HepG2 (cell line): ENCODE results near the gene PJA1. TPM values are rescaled to one million over a fixed set of nuclear protein-coding genes. Genes with fewer than 3 reads are reported as not detected.

Experiments used
- ATAC-seq: fragments of 200-7000 bp; cut with Tn5 transposase; 3 replicates; pipeline ENCODE4 v1.9.1; 2020; ENCODE audit warnings: mild to moderate bottlenecking, moderate library complexity
- BruUV-seq: library from RNA; stranded (reverse); fragments of 400-500 nt; replicated peaks from 2 replicates; lab custom pipeline; 2021; lab: Mats Ljungman, UMichigan
- CTCF ChIA-PET: fragments of 300-600 bp; formaldehyde crosslinking; extraction: SDS; loops from one replicate; lab custom pipeline; 2021; ENCODE audit warnings: low total read pairs, inconsistent platforms, low intra/inter-chr PET ratio; lab: Yijun Ruan, JAX
- POLR2A ChIA-PET: fragments of 350-600 bp; sonication (Branson Sonifier 250); formaldehyde crosslinking; loops from one replicate; lab custom pipeline; 2020; ENCODE audit warnings: antibody characterized with exemption, inconsistent platforms; lab: Yijun Ruan, JAX
- DNase-seq: peaks from one replicate; pipeline ENCODE4 v3.0.0-alpha.2; 2015; ENCODE audit warnings: low spot score
- FAIRE-seq: peaks from 3 replicates; lab custom pipeline; 2011; peaks lifted over from hg19 to GRCh38; lab: Jason Lieb, UNC
- H2AFZ ChIP-seq: one replicate; pipeline ENCODE4 v1.6.1; 2011; ENCODE audit warnings: low read length, inconsistent platforms
- H3K27ac ChIP-seq: fragments of 300-600 bp; 3 replicates; pipeline ENCODE4 v1.8.0; 2011; ENCODE audit warnings: mixed run types, mild to moderate bottlenecking, mixed read lengths, low read length, inconsistent platforms; ENCODE audit not compliant: insufficient read depth; ENCODE audit errors: extremely low read length
- H3K27me3 ChIP-seq, 2 experiments: fragments of 200-600 bp in 1 of 2; 2 replicates in 1 of 2; 3 replicates in 1 of 2; pipeline versions ENCODE4 v1.6.0 to v1.8.0; 2011; ENCODE audit warnings: low read length in 2 of 2, mild to moderate bottlenecking in 2 of 2, moderate library complexity in 2 of 2, inconsistent platforms in 1 of 2; ENCODE audit not compliant: insufficient read depth in 2 of 2, control insufficient read depth in 1 of 2
- H3K36me3 ChIP-seq, 2 experiments: fragments of 200-600 bp in 1 of 2; replicated peaks in 1 of 2; 2 replicates in 1 of 2; 3 replicates in 1 of 2; pipeline versions ENCODE4 v1.5.1 to v1.8.0; 2011; ENCODE audit warnings: low read length in 2 of 2, inconsistent platforms in 1 of 2; ENCODE audit not compliant: insufficient read depth in 2 of 2, control insufficient read depth in 1 of 2
- H3K4me1 ChIP-seq: 2 replicates; pipeline ENCODE4 v1.5.1; 2012; ENCODE audit warnings: low read length, inconsistent platforms; ENCODE audit not compliant: insufficient read depth
- H3K4me2 ChIP-seq: 2 replicates; pipeline ENCODE4 v1.6.0; 2011; ENCODE audit warnings: low read depth, low read length, inconsistent platforms
- H3K4me3 ChIP-seq, 3 experiments: fragments of 200-600 bp in 1 of 3; sonication (generic), shearing (Covaris generic) in 1 of 3; replicated peaks in 1 of 3; 2 replicates each; pipeline ENCODE4 v1.5.1; 2011 to 2016; ENCODE audit warnings: low read length in 3 of 3, inconsistent platforms in 2 of 3, low read depth in 2 of 3, mild to moderate bottlenecking in 2 of 3, control low read depth in 1 of 3, mixed read lengths in 1 of 3; ENCODE audit not compliant: insufficient read depth in 1 of 3
- H3K79me2 ChIP-seq: one replicate; pipeline ENCODE4 v1.6.1; 2011; ENCODE audit warnings: low read length, inconsistent platforms; ENCODE audit not compliant: insufficient read depth
- H3K9ac ChIP-seq: 2 replicates; pipeline ENCODE4 v1.6.0; 2011; ENCODE audit warnings: mild to moderate bottlenecking, low read depth, low read length, inconsistent platforms; ENCODE audit not compliant: insufficient read depth
- H3K9me3 ChIP-seq: 2 replicates; pipeline ENCODE4 v1.5.1; 2012; ENCODE audit warnings: mild to moderate bottlenecking, low read length
- H4K20me1 ChIP-seq: 2 replicates; pipeline ENCODE4 v1.6.0; 2011; ENCODE audit warnings: inconsistent platforms, mild to moderate bottlenecking, low read length, moderate library complexity; ENCODE audit not compliant: insufficient read depth
- CCDC6 ChIP-seq: sonication (generic); formaldehyde crosslinking; IDR thresholded peaks from 2 replicates; pipeline ENCODE4 v1.8.1; 2022; ENCODE audit warnings: mild to moderate bottlenecking, missing genetic modification reagents, moderate library complexity
- CREB1 ChIP-seq, 2 experiments: fragments of 450-650 bp in 1 of 2; IDR thresholded peaks; 2 replicates each; pipeline ENCODE4 v1.6.1; 2016 to 2017; ENCODE audit warnings: control low read depth in 1 of 2, mild to moderate bottlenecking in 1 of 2, missing compliant biosample characterization in 1 of 2, missing genetic modification characterization in 1 of 2
- MAFK ChIP-seq, 2 experiments: IDR thresholded peaks in 1 of 2; conservative IDR thresholded peaks in 1 of 2; 2 replicates each; pipeline ENCODE4 v1.6.1; 2011; ENCODE audit warnings: improper control_type of control experiment in 2 of 2, low read length in 2 of 2
- TEAD3 ChIP-seq: optimal IDR thresholded peaks from 2 replicates; pipeline ENCODE3; 2016; ENCODE audit warnings: borderline replicate concordance
- ZNF382 ChIP-seq: sonication (generic); formaldehyde crosslinking; IDR thresholded peaks from 2 replicates; pipeline ENCODE4 v1.5.0; 2020; ENCODE audit warnings: missing genetic modification reagents, mild to moderate bottlenecking, borderline replicate concordance
- WGBS: methylation state at CpG from one replicate; pipeline ENCODE4 v1.1.6; 2017; ENCODE audit warnings: low lambda C conversion rate; 5-methylcytosine and 5-hydroxymethylcytosine counted together
- in situ Hi-C: cut with HindIII; loops from 2 replicates; pipeline ENCODE4 v1.10.0; 2017; ENCODE audit warnings: low pct_unique_long_range_greater_than_20kb; ENCODE audit not compliant: extremely low pct_ligation_motif_present
- intact Hi-C: fragments of 100-400 bp; cut with micrococcal nuclease; formaldehyde crosslinking; loops from one replicate; pipeline ENCODE4 v1.10.0; 2022; ENCODE audit not compliant: unreplicated experiment
- polyA plus RNA-seq, 8 experiments: library from polyadenylated mRNA; depleted of rRNA in 3 of 8; stranded (reverse) in 7 of 8; unstranded in 1 of 8; fragments of >200 nt; fragmentation: Illumina TruSeq in 4 of 8; extraction: Trizol in 4 of 8; gene quantifications; 2 replicates each; pipeline versions ENCODE4 v1.2.1 to v1.2.3, GENCODE V29; 2011 to 2016; ENCODE audit warnings: low read depth in 4 of 8, missing spikeins in 1 of 8, mixed read lengths in 1 of 8; ENCODE audit not compliant: insufficient read depth in 1 of 8
- total RNA-seq, 5 experiments: library from RNA; depleted of rRNA; stranded (reverse); fragments of >200 nt; fragmentation: Illumina TruSeq; extraction: Trizol; gene quantifications; 2 replicates each; pipeline ENCODE4 v1.2.3, GENCODE V29; 2016; ENCODE audit warnings: low read depth in 1 of 5
- TF ChIP-seq, protein P1 (sequence below): sonication (generic); formaldehyde crosslinking; IDR thresholded peaks from 2 replicates; pipeline ENCODE4 v1.5.0; 2020; ENCODE audit warnings: mild to moderate bottlenecking, missing genetic modification reagents
- TF ChIP-seq, protein P2 (sequence below): sonication (generic); formaldehyde crosslinking; IDR thresholded peaks from 2 replicates; pipeline ENCODE4 v1.8.1; 2023; ENCODE audit warnings: mild to moderate bottlenecking, moderate library complexity, missing genetic modification reagents
- TF ChIP-seq, protein P3 (sequence below): fragments of 450-650 bp; IDR thresholded peaks from 2 replicates; pipeline ENCODE4 v1.6.1; 2017; ENCODE audit warnings: mild to moderate bottlenecking

The PJA1 gene
- total and polyA plus RNA-seq, 2 of the 13 experiments (the other 11 are each of a cell fraction or from before 2014, with no cell fraction given): 3.6 to 9.6 TPM

DNA sequence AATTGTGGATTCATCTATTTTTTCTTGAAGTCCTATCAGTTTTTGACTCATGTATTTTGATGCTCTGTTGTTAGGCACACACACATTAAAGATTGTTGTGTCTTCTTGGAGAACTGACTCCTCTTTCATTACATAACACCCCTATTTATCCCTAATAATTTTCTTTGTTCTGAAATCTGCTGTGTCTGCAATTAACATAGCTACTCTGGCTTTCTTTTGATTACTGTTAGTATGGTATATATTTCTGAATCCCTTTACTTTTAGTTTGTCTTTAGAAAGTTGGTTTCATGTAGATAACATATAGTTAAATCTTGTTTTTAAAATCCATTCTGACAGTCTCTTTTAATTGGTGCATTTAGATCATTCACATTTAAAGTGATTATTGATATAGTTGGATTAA, 5.1 kb upstream of the PJA1 start:
- H3K4me3 ChIP-seq: no peak overlapping the region
- no peaks in the 10 kb centered on the region for H3K27me3 ChIP-seq
- H3K36me3 ChIP-seq: no peaks in the 10 kb centered on the region
- intact Hi-C loops: no loop called here
- CTCF ChIA-PET: no interaction called here
- ATAC-seq: no peak
- H3K27ac ChIP-seq: no peak overlapping the region
- H3K4me2 ChIP-seq: no peak overlapping the region
- no peak overlapping the region for H3K9ac ChIP-seq
- no peaks in the 10 kb centered on the region for H3K79me2 ChIP-seq
- H2AFZ ChIP-seq: no peak overlapping the region
- H4K20me1 ChIP-seq: no peaks in the 10 kb centered on the region
- TF ChIP-seq, protein P1, sequence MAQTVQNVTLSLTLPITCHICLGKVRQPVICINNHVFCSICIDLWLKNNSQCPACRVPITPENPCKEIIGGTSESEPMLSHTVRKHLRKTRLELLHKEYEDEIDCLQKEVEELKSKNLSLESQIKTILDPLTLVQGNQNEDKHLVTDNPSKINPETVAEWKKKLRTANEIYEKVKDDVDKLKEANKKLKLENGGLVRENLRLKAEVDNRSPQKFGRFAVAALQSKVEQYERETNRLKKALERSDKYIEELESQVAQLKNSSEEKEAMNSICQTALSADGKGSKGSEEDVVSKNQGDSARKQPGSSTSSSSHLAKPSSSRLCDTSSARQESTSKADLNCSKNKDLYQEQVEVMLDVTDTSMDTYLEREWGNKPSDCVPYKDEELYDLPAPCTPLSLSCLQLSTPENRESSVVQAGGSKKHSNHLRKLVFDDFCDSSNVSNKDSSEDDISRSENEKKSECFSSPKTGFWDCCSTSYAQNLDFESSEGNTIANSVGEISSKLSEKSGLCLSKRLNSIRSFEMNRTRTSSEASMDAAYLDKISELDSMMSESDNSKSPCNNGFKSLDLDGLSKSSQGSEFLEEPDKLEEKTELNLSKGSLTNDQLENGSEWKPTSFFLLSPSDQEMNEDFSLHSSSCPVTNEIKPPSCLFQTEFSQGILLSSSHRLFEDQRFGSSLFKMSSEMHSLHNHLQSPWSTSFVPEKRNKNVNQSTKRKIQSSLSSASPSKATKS (CRISPR knock-in tag): no peak
- TF ChIP-seq MAFK (conservative IDR thresholded peaks at IDR 0.05 in 1 of 2, IDR thresholded peaks at IDR 0.05 in 1 of 2; ENCODE audit: low read length in 2 of 2): peak in 1 of 2 experiments; percentile 32; a peak in 1 of 4 replicates
- no peaks in the 10 kb centered on the region for H3K9me3 ChIP-seq
- BruUV-seq: no TSS peak
- FAIRE-seq: no peak
- in situ Hi-C loops: no loop called here
- POLR2A ChIA-PET: no interaction called here
- no peak for DNase-seq
- H3K4me1 ChIP-seq: no peaks in the 10 kb centered on the region

DNA sequence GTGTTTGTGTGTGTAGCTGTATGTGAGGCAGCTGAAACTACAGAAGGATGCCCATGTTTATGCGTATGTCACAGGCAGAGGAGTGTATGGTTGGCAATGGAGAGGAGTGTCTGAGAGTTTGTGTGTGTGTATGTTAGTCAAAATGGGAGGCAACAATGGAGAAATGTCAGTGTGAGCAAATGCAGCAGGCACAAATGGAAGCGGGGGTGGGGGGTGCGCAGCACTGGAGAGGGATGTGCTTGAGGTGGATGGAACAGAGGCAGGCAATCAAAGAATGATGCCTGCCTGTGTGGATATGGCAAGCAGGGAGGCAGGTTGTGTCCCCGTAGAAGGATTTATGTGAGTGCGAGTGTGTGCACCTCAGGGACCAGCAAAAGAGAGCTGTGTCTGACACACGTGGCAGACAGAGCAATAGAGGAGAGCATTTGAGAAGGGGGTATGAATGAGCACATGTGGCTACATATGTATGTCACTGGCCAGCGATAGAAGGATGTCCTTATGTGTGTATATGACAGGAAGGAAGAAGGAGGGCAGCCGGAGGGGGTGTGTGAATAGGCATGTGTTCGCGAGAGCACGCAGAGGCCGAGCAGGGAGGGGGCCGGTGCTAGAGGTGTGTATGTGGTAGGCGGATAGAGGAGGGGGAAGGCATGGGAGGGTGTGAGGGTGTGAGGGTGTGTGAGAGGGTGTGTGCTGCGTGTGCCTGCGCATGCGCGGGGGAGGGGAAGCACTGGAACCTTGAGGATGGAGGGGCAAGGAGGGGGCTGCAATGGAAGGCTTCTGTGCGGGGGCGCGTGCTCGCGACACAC, 1.1 kb downstream of the PJA1 start:
- Histone ChIP-seq H3K4me2 (peak overlapping the region; percentile 32), H3K9me3 (no peaks in the 10 kb centered on the region), H4K20me1 (no peaks in the 10 kb centered on the region), H3K4me3 (peak overlapping the region in 1 of 3 experiments; percentile 73; a peak in 1 of 6 replicates), H3K27me3 (no peaks in the 10 kb centered on the region), H3K27ac (no peak overlapping the region), H3K4me1 (no peaks in the 10 kb centered on the region), H3K79me2 (no peaks in the 10 kb centered on the region), H2AFZ (no peak overlapping the region), H3K9ac (no peak overlapping the region), H3K36me3 (no peaks in the 10 kb centered on the region)
- no TSS peak for BruUV-seq
- in situ Hi-C loops: no loop called here
- intact Hi-C loops: no loop called here
- ATAC-seq (no peak), DNase-seq (no peak), FAIRE-seq (no peak)
- POLR2A ChIA-PET: no interaction called here
- WGBS: 88% methylated on average over 23 of the region's 23 CpGs
- CTCF ChIA-PET: no interaction called here
- TF ChIP-seq, protein P2, sequence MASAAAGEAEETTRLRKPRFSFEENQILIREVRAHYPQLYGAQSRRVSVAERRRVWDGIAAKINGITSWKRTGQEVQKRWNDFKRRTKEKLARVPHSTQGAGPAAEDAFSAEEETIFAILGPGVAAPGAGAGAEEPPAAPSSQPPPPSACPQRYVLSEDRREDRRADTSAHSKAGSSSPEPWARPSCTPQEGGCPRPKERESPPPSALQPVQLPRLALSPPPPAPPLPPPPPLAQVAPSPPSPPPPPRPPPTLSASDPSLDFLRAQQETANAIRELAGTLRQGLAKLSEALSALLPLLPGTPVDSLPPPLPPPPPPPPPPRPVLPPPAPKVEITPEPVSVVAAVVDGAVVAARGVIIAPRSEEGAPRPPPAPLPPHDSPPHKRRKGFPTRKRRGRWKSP (CRISPR knock-in tag): no peak
- no peak for TF ChIP-seq ZNF382 (CRISPR knock-in tag)
- TF ChIP-seq TEAD3: no peak
- TF ChIP-seq CCDC6 (CRISPR knock-in tag): no peak
- TF ChIP-seq, protein P3, sequence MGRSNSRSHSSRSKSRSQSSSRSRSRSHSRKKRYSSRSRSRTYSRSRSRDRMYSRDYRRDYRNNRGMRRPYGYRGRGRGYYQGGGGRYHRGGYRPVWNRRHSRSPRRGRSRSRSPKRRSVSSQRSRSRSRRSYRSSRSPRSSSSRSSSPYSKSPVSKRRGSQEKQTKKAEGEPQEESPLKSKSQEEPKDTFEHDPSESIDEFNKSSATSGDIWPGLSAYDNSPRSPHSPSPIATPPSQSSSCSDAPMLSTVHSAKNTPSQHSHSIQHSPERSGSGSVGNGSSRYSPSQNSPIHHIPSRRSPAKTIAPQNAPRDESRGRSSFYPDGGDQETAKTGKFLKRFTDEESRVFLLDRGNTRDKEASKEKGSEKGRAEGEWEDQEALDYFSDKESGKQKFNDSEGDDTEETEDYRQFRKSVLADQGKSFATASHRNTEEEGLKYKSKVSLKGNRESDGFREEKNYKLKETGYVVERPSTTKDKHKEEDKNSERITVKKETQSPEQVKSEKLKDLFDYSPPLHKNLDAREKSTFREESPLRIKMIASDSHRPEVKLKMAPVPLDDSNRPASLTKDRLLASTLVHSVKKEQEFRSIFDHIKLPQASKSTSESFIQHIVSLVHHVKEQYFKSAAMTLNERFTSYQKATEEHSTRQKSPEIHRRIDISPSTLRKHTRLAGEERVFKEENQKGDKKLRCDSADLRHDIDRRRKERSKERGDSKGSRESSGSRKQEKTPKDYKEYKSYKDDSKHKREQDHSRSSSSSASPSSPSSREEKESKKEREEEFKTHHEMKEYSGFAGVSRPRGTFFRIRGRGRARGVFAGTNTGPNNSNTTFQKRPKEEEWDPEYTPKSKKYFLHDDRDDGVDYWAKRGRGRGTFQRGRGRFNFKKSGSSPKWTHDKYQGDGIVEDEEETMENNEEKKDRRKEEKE: no peak
- no peak for TF ChIP-seq CREB1 (IDR thresholded peaks at IDR 0.05)
- no peak for TF ChIP-seq CREB1 (CRISPR knock-in tag; IDR thresholded peaks at IDR 0.05)
